Muscle of arm (tissue), 12 donors: ENCODE measurements around the gene ATXN10. TPM values are rescaled to one million over a fixed set of nuclear protein-coding genes. Genes with fewer than 3 reads are reported as not detected.
"Not testable (repeated sequence)": the region's sequence is repeated elsewhere in the genome, so short reads cannot be mapped to it uniquely, and the experiment has no call there.

Experiments
- DNase-seq: peaks from one replicate; pipeline ENCODE4 v3.0.0-alpha.2; 2013
- polyA plus RNA-seq, 12 donors: library from polyadenylated mRNA; unstranded; fragments of 120-200 nt; gene quantifications; one replicate each; pipeline ENCODE4 v1.2.1, GENCODE V29; 2013; ENCODE audit not compliant: insufficient read length in 12 of 12

ATXN10 gene
- polyA plus RNA-seq, 12 donors = 48.5 to 244 (median 208) TPM; not detected in 1

DNA sequence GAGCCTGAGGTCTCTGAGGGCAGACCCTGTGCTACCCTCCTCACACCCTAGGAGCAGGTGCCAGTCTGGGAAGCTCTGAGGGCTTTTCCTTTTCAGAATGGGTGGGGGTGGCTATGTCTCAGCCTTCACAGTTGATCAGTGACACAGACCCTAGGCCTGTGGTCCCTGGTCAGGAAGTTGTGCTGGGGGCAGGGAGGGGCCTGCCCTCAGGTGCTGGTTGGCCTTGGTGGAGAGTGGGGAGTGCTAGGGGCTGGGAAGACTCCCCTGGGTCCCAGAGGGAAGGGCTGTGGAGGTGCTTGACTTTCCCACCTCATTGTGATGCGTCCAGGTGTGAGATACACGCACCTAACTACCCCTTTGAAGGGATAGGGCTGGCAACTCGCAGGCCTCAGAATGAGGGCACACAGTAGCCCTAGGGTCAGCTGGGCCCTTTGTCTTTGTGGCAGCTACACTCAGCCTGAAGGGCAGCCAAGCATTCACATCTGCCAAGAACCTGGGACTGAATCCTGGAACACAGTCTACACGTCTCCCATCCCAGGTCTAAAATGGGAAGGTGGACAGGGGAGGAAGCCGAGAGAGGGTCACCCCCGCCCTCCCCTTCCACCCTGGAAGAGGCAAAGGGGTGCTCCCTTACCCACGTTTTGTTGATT lies 31.2 kb upstream of the ATXN10 start:
- DNase-seq = no peak

GRCh38 chr22:45640941-45641621 lies 30.6 kb upstream of the ATXN10 start:
- DNase-seq = no peak

GRCh38 chr22:45642986-45643385 lies 28.6 kb upstream of the ATXN10 start:
- DNase-seq = no peak

- no peak for DNase-seq
Observed at GRCh38 chr22:45644714-45645113, 26.9 kb upstream of the ATXN10 start.

DNA sequence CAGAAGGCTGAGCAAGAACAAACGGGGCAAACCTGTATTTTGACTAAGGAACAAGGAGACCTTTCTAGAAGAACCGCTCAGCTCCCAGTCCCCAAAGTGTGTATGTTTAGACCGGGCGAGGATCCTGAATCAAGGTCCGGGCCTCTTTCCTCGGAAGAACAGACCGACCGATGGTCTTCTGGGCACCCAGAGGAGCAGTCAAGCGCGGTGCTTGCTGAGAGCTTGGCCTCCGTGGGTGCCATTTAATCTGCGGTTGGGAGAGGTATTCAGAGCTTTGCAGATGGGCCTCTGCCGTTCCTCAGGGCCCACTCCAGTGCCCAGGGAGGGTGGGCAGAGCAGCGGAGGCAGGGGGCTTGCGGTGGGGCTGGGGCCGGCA lies 26.5 kb upstream of the ATXN10 start:
- no peak for DNase-seq

- peak; percentile 46 for DNase-seq
Observed at GRCh38 chr22:45645526-45646414, 25.9 kb upstream of the ATXN10 start.

DNA sequence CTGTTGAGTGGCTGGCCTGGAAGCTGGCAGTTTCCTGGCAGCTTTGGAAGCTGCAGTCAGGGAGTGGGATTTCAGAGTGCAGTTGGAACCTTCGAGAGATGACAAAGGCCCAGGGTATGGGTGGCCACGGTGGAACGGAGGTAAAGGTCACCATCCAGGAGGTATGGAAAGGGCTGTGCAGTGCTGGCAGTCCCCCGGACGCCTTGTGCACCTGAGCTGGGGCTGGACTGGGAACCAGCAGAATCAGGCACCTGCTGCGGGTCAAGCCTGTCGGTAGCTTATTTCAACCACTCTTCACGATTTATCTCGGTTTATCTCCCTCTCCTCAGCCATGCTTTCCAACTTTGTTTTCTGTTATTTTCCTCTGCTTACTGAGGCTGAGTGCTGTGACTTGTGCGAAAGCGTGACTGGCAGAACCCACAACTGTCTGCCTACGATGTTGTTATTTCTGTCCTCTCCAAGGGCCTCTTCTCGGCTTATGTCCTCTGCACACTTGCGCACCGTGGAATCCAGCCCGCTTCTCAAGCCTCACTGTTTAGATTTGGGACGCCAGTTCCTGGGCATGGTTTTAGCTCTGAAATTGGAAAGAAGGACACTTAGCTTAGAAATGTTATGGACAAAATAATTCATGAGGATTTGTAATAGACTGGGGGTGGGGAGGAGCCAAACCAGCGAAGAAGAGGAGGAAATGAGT lies 24.0 kb upstream of the ATXN10 start:
- DNase-seq = no peak

GRCh38 chr22:45648301-45649117 lies 23.1 kb upstream of the ATXN10 start:
- DNase-seq = no peak

- no peak for DNase-seq
Observed at GRCh38 chr22:45649809-45650208, 21.8 kb upstream of the ATXN10 start.

GRCh38 chr22:45650721-45651120 lies 20.9 kb upstream of the ATXN10 start:
- DNase-seq = no peak

DNA sequence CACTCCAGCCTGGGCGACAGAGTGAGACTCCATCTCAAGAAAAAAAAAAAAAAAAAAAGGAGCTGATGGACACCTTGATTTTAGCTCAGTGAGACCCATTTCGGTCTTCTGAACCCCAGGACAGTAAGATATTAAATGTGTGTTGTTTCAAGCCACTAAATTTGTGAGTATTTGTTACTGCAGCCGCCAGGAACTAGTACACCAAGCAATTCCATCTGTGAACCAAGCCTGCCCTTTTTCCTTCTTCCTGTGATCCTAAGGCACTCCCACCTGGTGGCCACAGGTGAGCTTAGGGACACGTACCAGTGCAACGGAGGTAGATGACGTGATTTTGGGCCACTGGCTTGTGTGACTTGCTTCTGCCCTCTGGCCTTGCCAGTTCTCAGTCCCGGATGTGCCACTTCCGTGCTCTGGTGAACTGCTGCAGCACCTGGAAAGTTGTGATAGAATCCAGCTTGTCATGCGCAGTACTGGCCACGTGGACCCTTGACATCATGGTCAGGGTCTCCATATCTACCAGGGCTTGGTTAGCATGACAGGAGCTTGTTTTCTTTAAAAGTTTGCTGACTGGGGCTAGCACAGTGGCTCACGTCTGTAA lies 19.6 kb upstream of the ATXN10 start:
- no peak for DNase-seq

- DNase-seq = no peak
Observed at GRCh38 chr22:45656577-45656976, 15.1 kb upstream of the ATXN10 start.

GRCh38 chr22:45657701-45658100 lies 13.9 kb upstream of the ATXN10 start:
- DNase-seq = no peak

DNA sequence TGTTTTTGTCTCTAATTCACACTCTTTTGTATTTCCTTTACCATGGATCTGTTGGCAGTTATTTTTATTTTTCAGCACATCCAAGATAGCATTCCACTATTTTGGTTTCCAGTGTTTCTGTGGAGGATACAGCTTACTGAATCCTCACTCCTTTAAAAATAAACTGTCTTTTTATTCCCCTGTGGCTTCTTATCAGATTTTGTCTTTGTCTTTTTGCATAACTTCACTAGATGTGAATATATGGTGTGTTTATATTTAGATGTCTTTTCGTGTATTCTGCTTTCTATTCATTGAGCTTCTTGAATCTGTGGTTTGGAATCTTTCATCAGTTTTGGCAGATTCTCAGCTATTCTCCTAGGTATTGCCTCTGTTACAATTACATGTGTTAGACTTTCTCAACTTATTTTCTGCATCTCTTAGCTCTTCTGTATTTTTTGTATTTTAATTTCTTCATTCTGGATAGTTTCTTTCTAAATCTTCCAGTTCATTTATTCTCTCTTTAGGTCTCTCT lies 7.4 kb upstream of the ATXN10 start:
- DNase-seq = no peak

GRCh38 chr22:45667486-45667885 lies 4.1 kb upstream of the ATXN10 start:
- DNase-seq = no peak

DNA sequence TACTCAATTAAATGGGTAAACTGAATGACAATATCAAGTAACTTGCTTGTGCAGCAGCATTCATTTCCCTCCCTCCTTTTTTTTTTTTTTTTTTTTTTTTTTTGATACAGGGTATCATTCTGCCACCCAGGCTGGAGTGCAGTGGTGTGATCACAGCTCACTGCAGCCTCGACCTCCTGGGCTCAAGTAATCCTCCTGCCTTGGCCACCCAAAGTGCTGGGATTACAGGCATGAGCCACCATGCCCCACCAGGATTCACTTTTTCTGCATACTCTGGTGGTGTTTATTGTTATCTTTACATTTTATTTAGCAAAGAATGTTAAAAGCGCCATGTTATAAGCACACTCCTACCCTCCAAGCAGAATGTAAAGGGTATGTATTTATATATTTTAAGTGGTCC lies 1.3 kb upstream of the ATXN10 start:
- not testable (repeated sequence) for DNase-seq

GRCh38 chr22:45670981-45671782 lies 452 bp upstream of the ATXN10 start:
- DNase-seq = peak; percentile 10

- DNase-seq = no peak
Observed at GRCh38 chr22:45672564-45673481, 1.2 kb downstream of the ATXN10 start.
